Naive B cell (primary cell): ENCODE data around the gene CD300LF. TPM values are rescaled to one million over a fixed set of nuclear protein-coding genes. Genes with fewer than 3 reads are reported as not detected.

Experiments
- ATAC-seq, 2 donors: fragments of 150-1000 bp; cut with Tn5 transposase; 2 replicates each; pipeline ENCODE4 v1.10.0; 2021; ENCODE audit warnings: low read depth in 2 of 2, mild to moderate bottlenecking in 2 of 2, moderate library complexity in 2 of 2
- DNase-seq: peaks from one replicate; pipeline ENCODE4 v3.0.0; 2022
- H3K27ac Mint-ChIP-seq, 6 donors: one replicate each; pipeline ENCODE4 v1.8.0; 2020 to 2022; ENCODE audit warnings: mild to moderate bottlenecking in 6 of 6, mixed read lengths in 6 of 6, moderate library complexity in 5 of 6, inconsistent platforms in 2 of 6
- H3K27me3 Mint-ChIP-seq, 3 donors: one replicate each; pipeline ENCODE4 v1.8.0; 2021 to 2022; ENCODE audit warnings: mixed read lengths in 3 of 3, mild to moderate bottlenecking in 1 of 3
- H3K36me3 Mint-ChIP-seq, 2 donors: one replicate each; pipeline ENCODE4 v1.8.0; 2020 to 2022; ENCODE audit warnings: mixed read lengths in 2 of 2, inconsistent platforms in 1 of 2, mild to moderate bottlenecking in 1 of 2
- H3K4me1 Mint-ChIP-seq, 3 donors: one replicate each; pipeline ENCODE4 v1.8.0; 2020 to 2022; ENCODE audit warnings: mixed read lengths in 3 of 3, inconsistent platforms in 1 of 3, mild to moderate bottlenecking in 1 of 3, moderate library complexity in 1 of 3
- H3K4me3 Mint-ChIP-seq, 8 donors: one replicate each; pipeline ENCODE4 v1.8.0; 2020 to 2022; ENCODE audit warnings: mild to moderate bottlenecking in 8 of 8, mixed read lengths in 8 of 8, moderate library complexity in 8 of 8, inconsistent platforms in 2 of 8
- H3K9me3 Mint-ChIP-seq, 7 donors: one replicate each; pipeline ENCODE4 v1.8.0; 2020 to 2022; ENCODE audit warnings: mixed read lengths in 7 of 7, mild to moderate bottlenecking in 5 of 7, inconsistent platforms in 2 of 7, moderate library complexity in 1 of 7
- polyA plus RNA-seq, 6 donors: library from polyadenylated mRNA; unstranded; fragments of 300-500 nt; fragmentation: Illumina TruSeq; gene quantifications; one replicate each; pipeline ENCODE4 v1.2.3, GENCODE V29; 2021; ENCODE audit warnings: low read depth in 6 of 6

Gene CD300LF
- polyA plus RNA-seq, 6 donors from 2014 or later = 0.22 to 3.2 (median 0.43) TPM

DNA sequence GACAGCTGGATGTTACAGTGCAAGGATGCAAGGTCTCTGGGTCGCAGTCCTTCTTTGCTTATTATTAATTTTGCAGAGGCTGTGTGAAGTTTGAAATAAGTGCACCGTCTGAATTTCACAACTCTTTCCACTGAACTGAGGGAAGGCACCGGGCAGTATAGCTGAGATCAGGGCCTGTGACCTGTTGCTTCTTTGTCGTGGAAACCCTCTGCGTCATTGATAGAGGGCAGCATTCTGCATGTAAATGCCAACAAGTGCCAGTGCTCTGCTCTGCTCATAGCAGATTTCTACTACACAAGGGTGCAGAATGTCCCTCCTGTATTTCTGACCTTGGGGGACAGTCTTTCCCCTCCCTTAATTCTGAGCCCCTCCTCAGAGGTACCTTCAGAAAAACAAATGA is 26.0 kb downstream of the CD300LF start:
- peaks cover 0 to 8% of the 10 kb centered on the region in 2 donors for H3K36me3 Mint-ChIP-seq
- H3K9me3 Mint-ChIP-seq = peaks cover 0 to 4% (median 0%) of the 10 kb centered on the region in 7 donors
- no peak overlapping the region for H3K4me3 Mint-ChIP-seq
- ATAC-seq (no peak), DNase-seq (no peak)
- peaks cover 10 to 35% (median 16%) of the 10 kb centered on the region in 3 donors for H3K4me1 Mint-ChIP-seq
- peaks cover 5 to 27% (median 23%) of the 10 kb centered on the region in 3 donors for H3K27me3 Mint-ChIP-seq
- no peak overlapping the region for H3K27ac Mint-ChIP-seq

DNA sequence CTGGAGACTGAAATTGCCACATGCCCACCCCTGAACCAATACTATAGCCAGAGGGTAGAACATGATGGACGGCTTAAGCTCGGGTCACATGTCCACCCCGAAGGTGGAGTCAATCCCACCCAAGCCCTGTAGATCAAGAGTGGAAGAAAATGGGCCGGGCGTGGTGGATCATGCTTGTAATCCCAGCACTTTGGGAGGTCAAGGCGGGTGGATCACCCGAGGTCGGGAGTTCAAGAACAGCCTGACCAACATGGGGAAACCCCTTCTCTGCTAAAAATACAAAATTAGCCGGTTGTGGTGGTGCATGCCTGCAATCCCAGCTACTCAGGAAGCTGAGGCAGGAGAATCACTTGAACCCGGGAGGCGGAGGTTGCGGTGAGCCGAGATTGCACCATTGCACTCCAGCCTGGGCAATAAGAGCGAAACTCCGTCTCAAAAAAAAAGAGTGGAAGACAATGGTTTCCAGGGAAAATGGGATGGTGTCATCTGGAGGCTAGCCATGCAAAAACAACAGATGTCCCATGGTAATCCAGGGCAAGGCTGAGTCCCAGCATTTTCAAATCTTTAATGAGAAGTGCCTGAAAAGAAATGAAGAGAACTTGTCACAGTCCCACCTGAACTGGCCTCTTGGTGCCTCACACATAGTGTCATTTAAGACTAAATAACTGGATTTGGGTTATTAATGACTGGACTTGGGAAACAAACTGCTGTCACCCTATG is 30.1 kb downstream of the CD300LF start:
- peaks cover 0 to 4% (median 0%) of the 10 kb centered on the region in 7 donors for H3K9me3 Mint-ChIP-seq
- no peak overlapping the region for H3K4me3 Mint-ChIP-seq
- peaks cover 0 to 12% of the 10 kb centered on the region in 2 donors for H3K36me3 Mint-ChIP-seq
- ATAC-seq (no peak), DNase-seq (no peak)
- peaks cover 22 to 24% (median 22%) of the 10 kb centered on the region in 3 donors for H3K4me1 Mint-ChIP-seq
- peaks cover 5 to 37% (median 35%) of the 10 kb centered on the region in 3 donors for H3K27me3 Mint-ChIP-seq
- H3K27ac Mint-ChIP-seq = peak overlapping the region in 1 of 6 donors; percentile 88

DNA sequence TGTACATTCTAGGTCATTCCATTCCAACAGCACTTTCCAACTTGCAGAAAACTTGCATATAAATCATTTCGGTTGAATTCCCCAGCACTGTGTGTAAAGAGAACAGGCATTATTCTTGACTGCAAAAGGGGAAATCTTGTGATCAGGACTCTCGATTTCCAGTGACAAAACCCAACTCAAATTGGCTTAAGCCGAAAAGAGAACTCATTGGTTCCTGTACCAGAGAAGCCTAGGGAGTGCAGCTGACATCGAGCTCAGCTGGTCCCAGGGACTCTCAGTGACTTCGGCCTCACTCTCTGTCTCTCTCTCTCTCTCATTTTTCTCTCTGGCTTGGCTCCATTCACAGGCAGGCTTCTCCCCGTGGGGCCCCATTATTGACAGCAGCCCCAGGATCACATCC is 30.7 kb downstream of the CD300LF start:
- DNase-seq = no peak
- H3K27me3 Mint-ChIP-seq = peaks cover 5 to 37% (median 35%) of the 10 kb centered on the region in 3 donors
- ATAC-seq = no peak
- peaks cover 26 to 29% (median 28%) of the 10 kb centered on the region in 3 donors for H3K4me1 Mint-ChIP-seq
- H3K9me3 Mint-ChIP-seq = peaks cover 0 to 4% (median 0%) of the 10 kb centered on the region in 7 donors
- peak overlapping the region in 2 of 6 donors; percentile 2 to 11 for H3K27ac Mint-ChIP-seq
- H3K4me3 Mint-ChIP-seq = no peak overlapping the region
- peaks cover 0 to 12% of the 10 kb centered on the region in 2 donors for H3K36me3 Mint-ChIP-seq

DNA sequence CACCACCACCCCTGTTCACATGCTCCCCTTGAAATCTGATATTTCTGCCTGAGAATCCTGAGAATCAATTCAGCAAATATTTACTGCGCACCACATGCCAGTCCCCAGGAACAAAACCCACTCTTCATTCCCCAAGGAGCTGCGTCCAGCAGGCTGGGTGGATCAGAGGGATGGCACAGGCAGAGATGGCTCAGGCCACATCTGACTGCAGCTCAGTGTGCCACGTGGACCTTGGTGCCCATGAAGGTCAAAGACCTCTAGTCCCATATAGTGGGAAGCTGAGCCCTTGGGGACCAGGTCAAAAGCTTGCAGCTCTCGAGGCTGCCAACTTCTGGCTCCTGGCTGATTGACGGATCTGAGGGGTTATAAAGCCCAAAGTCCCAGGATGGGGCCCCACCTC is 31.8 kb downstream of the CD300LF start:
- Mint-ChIP-seq H3K4me3 (no peak overlapping the region), H3K27me3 (peaks cover 10 to 45% (median 44%) of the 10 kb centered on the region in 3 donors), H3K4me1 (peaks cover 22 to 28% (median 28%) of the 10 kb centered on the region in 3 donors), H3K36me3 (peaks cover 0 to 12% of the 10 kb centered on the region in 2 donors), H3K27ac (no peak overlapping the region), H3K9me3 (peaks cover 0 to 4% (median 0%) of the 10 kb centered on the region in 7 donors)
- DNase-seq (no peak), ATAC-seq (no peak)

DNA sequence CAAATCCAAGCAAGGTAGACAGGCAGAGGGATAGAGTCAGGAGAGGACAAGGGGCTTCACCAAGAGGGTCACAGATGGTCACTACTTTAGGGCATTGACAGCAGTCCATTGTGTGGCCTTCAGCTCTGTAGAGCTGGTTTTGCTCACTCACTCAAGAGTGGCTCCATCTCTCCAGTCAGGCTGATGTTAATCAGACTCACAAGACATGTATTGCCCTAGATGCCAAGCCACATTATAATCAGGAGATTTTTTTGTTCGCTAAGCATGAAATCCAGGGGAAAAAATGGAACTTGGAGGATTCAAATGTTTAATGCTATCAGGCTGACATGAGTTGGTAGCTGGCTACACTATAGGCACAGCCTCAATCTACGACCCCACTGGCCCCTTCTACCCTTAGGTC is 32.5 kb downstream of the CD300LF start:
- Mint-ChIP-seq H3K27me3 (peaks cover 14 to 46% (median 45%) of the 10 kb centered on the region in 3 donors), H3K36me3 (peaks cover 0 to 12% of the 10 kb centered on the region in 2 donors)

DNA sequence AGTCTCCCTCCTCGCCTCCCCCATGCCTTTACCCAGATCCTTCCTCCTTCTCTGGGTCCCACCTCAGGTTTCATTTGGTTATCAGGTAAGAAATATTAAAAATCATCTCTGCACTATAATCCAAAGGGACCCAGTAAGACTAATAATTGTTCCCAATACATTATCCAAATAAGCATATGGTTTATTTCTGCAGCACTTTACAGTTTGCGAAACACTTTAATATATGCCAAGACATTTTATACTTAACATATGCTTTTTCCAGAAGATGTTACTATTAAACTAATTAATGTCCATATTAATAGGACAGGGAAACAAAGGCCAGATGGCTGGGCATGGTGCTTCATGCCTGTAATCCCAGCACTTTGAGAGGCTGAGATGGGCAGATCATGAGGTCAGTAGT is 33.3 kb downstream of the CD300LF start:
- Mint-ChIP-seq H3K4me1 (peaks cover 22 to 31% (median 28%) of the 10 kb centered on the region in 3 donors), H3K36me3 (peaks cover 0 to 12% of the 10 kb centered on the region in 2 donors), H3K9me3 (peaks cover 0 to 4% (median 0%) of the 10 kb centered on the region in 7 donors), H3K27me3 (peaks cover 20 to 53% (median 52%) of the 10 kb centered on the region in 3 donors), H3K27ac (no peak overlapping the region), H3K4me3 (peak overlapping the region in 2 of 8 donors; percentile 47 to 54)
- no peak for ATAC-seq
- no peak for DNase-seq

More for the DNA sequence above, 32.5 kb downstream of the CD300LF start:
- no peak for ATAC-seq
- Mint-ChIP-seq H3K9me3 (peaks cover 0 to 4% (median 0%) of the 10 kb centered on the region in 7 donors), H3K4me3 (no peak overlapping the region), H3K4me1 (peaks cover 22 to 31% (median 28%) of the 10 kb centered on the region in 3 donors), H3K27ac (no peak overlapping the region)
- DNase-seq = no peak

DNA sequence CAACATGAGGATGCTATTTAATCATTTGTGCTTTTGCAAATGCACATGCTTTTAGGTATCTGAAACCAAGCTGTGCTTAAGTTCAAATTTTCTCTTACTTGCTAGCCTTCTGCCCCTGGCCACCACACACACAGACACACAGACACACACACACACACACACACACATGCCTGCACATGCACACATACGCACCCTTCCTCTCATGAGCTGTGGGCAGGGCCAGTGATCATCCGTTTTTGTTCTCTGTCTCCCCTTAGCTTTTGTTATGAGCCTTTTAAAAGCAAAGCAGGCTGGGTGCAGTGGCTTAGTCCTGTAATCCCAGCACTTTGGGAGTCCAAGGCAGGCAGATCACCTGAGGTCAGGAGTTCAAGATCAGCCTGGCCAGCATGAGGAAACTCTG is 34.2 kb downstream of the CD300LF start:
- Mint-ChIP-seq H3K4me3 (peak overlapping the region in 7 of 8 donors; percentile 5 to 78 (median 59)), H3K36me3 (peaks cover 0 to 12% of the 10 kb centered on the region in 2 donors), H3K27ac (peak overlapping the region in 5 of 6 donors; percentile 21 to 72 (median 35)), H3K9me3 (peaks cover 0 to 4% (median 0%) of the 10 kb centered on the region in 7 donors), H3K27me3 (peaks cover 20 to 54% (median 50%) of the 10 kb centered on the region in 3 donors), H3K4me1 (peaks cover 22 to 31% (median 28%) of the 10 kb centered on the region in 3 donors)
- DNase-seq (no peak), ATAC-seq (peak in 1 of 2 donors; percentile 28)

- peak overlapping the region in 4 of 6 donors; percentile 21 to 93 (median 59) for H3K27ac Mint-ChIP-seq
- H3K36me3 Mint-ChIP-seq = peaks cover 0 to 12% of the 10 kb centered on the region in 2 donors
- H3K4me1 Mint-ChIP-seq = peaks cover 22 to 31% (median 28%) of the 10 kb centered on the region in 3 donors
- peaks cover 21 to 53% (median 44%) of the 10 kb centered on the region in 3 donors for H3K27me3 Mint-ChIP-seq
- peaks cover 0 to 4% (median 0%) of the 10 kb centered on the region in 7 donors for H3K9me3 Mint-ChIP-seq
- ATAC-seq = peak; percentile 46 to 69
- peak overlapping the region in 6 of 8 donors; percentile 46 to 85 (median 68) for H3K4me3 Mint-ChIP-seq
- no peak for DNase-seq
These were observed 34.9 kb downstream of the CD300LF start for GRCh38 chr17:74677558-74678466.

DNA sequence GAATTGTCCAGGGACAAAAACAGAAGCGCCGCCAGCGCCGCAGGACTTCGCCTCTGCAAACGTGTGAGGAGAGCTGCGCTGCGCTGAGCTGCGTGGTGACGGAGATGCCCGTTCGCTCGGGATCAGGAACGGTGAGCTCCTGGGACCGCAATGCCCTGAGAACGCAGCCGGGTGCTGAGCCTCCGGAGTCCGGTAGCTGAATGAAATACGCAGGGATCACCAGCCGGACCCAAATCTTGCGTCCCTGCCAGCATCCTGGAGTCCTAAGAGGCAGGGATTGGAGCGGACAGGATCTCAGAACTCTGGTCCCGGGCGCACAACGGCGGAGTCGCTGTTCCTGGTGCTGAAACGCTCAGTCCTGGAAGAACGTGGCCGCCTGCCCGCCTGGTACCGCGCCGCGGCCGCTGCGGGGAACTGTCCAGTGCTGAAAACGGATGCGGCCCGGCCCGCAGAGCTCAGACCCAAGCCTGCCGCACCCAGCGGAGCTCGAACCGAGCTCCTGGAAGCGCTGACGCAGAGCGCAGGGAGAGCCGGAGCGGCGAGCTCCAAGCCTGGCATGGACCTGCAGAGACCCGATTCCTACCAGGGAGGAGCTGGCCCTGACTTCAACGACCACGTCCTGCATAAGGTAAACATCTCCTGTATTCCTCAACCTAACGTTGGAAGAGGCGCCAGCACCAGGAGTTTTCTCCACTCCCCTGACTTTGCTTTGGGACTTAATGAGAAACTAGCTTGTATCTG is 41.5 kb downstream of the CD300LF start:
- Mint-ChIP-seq H3K36me3 (peaks cover 0 to 8% of the 10 kb centered on the region in 2 donors), H3K4me1 (peaks cover 0 to 10% (median 4%) of the 10 kb centered on the region in 3 donors), H3K27ac (no peak overlapping the region), H3K9me3 (peaks cover 0 to 13% (median 7%) of the 10 kb centered on the region in 7 donors), H3K4me3 (peak overlapping the region in 1 of 8 donors; percentile 41), H3K27me3 (peaks cover 53 to 82% (median 68%) of the 10 kb centered on the region in 3 donors)
- ATAC-seq = peak; percentile 80 to 85
- peak; percentile 50 for DNase-seq

GRCh38 chr17:74670329-74670728 is 42.4 kb downstream of the CD300LF start:
- Mint-ChIP-seq H3K27ac (peak overlapping the region in 1 of 6 donors; percentile 12), H3K27me3 (peaks cover 50 to 73% (median 67%) of the 10 kb centered on the region in 3 donors), H3K4me3 (no peak overlapping the region)

GRCh38 chr17:74663561-74663960 is 49.2 kb downstream of the CD300LF start:
- H3K4me1 Mint-ChIP-seq = no peaks in the 10 kb centered on the region
- H3K36me3 Mint-ChIP-seq = peaks cover 0 to 5% of the 10 kb centered on the region in 2 donors
- no peak for ATAC-seq

More at GRCh38 chr17:74670329-74670728, 42.4 kb downstream of the CD300LF start:
- peaks cover 0 to 8% (median 4%) of the 10 kb centered on the region in 3 donors for H3K4me1 Mint-ChIP-seq
- DNase-seq (no peak), ATAC-seq (no peak)
- H3K9me3 Mint-ChIP-seq = peaks cover 0 to 13% (median 7%) of the 10 kb centered on the region in 7 donors
- peaks cover 0 to 8% of the 10 kb centered on the region in 2 donors for H3K36me3 Mint-ChIP-seq

DNA sequence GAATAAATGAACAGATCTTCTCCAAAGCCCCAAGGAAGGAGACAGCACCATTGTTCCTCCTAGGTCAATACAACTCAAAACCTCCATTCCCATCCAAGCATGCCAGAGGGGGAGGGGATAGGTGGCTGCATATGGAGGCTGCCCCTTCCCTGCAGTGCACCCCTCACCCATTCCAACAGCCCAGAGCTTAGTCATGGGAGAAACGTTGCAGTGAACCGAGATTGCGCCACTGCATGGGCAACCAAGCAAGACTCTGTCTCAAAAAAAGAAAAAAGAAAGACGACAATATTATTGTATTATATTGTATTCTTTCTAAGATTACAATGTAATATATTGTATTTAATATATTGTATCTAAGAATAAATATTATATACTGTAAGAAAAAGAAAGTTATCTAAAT is 52.8 kb downstream of the CD300LF start:
- Mint-ChIP-seq H3K36me3 (peaks cover 0 to 5% of the 10 kb centered on the region in 2 donors), H3K27ac (no peak overlapping the region), H3K4me3 (no peak overlapping the region), H3K27me3 (peaks cover 32 to 59% (median 55%) of the 10 kb centered on the region in 3 donors), H3K9me3 (peaks cover 0 to 7% (median 4%) of the 10 kb centered on the region in 7 donors), H3K4me1 (peaks cover 6 to 10% (median 9%) of the 10 kb centered on the region in 3 donors)
- ATAC-seq (no peak), DNase-seq (no peak)

More at GRCh38 chr17:74663561-74663960, 49.2 kb downstream of the CD300LF start:
- Mint-ChIP-seq H3K27ac (no peak overlapping the region), H3K9me3 (peaks cover 0 to 7% (median 4%) of the 10 kb centered on the region in 7 donors), H3K27me3 (peaks cover 35 to 61% (median 55%) of the 10 kb centered on the region in 3 donors), H3K4me3 (no peak overlapping the region)
- DNase-seq = no peak
